HG02571 (cell line): ENCODE measurements around the gene OR10Z1.

Source experiments
- ATAC-seq: cut with Tn5 transposase; IDR thresholded peaks from one replicate; pipeline ENCODE4 v1.9.1; 2021; ENCODE audit warnings: mild to moderate bottlenecking, moderate library complexity; ENCODE audit not compliant: unreplicated experiment

Gene OR10Z1

DNA sequence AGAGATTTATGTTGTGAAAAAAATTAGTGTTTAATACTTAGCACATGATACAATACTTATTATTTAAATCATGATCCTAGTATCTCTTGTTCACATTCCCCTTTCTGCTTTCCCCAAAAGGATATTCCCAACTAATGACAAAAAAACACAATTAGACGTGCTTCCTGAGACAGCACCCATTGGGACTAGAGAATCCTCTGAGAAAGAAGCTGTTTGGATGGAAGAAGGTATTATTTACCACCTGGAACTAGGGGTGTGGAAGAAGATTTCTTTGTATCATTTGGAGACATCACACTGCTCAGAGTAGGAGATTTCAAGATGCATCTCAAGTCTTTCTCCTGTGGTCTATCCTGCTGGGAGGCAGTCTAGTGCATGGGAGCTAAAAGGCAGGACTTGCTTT is at the start of gene OR10Z1:
TSS of gene OR10Z1 (plus strand) at position 301 of the 400 bp plus-strand sequence. CDS start 1,171 bp downstream, outside the sequence.
- ATAC-seq = no peak

- ATAC-seq = no peak
Measured at GRCh38 chr1:158559696-158560095, 45.4 kb upstream of the OR10Z1 start.

DNA sequence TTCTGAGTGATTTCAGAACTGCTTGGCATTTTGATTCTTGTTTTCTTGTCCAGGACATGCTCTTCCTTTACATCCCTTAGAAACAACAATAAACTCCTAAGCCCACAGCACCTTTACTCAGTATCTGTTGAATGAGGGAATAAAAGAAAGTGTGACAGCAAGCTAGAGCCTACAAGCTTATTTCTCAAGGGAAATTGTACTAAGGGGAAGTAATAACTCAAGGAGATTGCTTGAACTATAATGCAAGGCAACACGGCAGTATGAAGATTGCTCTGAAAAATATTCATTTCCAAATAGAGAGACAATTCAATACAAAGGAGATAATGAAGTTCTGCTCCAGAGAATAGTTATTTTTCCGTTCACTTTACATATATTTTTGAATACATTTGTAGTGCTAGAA is 41.2 kb upstream of the OR10Z1 start:
- no peak for ATAC-seq

- ATAC-seq = no peak
Measured at GRCh38 chr1:158564608-158565007, 40.5 kb upstream of the OR10Z1 start.

- no peak for ATAC-seq
Measured at GRCh38 chr1:158570480-158570879, 34.6 kb upstream of the OR10Z1 start, which contains the start of gene OR6P1. OR6P1 (minus strand) TSS chr1:158570580; CDS start chr1:158563604, 6,976 bp downstream.

DNA sequence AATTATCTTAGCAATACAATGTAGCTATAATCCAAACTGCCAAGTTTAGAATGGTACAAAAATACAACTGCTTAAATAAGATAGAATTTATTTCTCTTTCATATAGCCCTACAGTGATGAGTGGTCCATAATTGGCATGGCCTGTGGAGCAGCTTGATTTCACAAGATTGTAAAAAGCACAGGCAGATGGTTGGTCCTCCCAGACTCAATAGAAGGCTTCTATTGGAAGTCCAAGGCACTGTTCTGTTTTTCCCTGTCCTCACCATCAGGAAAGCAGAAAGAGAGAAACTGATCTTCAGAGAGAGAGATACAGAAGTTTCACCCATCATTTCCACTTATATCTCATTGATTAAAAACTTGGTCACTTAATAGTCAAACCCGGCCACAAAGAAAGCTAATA is 32.8 kb upstream of the OR10Z1 start:
- no peak for ATAC-seq

- ATAC-seq = no peak
Measured at GRCh38 chr1:158577561-158577960, 27.5 kb upstream of the OR10Z1 start.

GRCh38 chr1:158579733-158580132 is 25.3 kb upstream of the OR10Z1 start, which contains the start of gene OR10X1:
OR10X1 (minus strand) TSS chr1:158579899; CDS start chr1:158579899, 0 bp downstream.
- no peak for ATAC-seq

GRCh38 chr1:158583962-158584361 is 21.1 kb upstream of the OR10Z1 start:
- ATAC-seq = no peak

DNA sequence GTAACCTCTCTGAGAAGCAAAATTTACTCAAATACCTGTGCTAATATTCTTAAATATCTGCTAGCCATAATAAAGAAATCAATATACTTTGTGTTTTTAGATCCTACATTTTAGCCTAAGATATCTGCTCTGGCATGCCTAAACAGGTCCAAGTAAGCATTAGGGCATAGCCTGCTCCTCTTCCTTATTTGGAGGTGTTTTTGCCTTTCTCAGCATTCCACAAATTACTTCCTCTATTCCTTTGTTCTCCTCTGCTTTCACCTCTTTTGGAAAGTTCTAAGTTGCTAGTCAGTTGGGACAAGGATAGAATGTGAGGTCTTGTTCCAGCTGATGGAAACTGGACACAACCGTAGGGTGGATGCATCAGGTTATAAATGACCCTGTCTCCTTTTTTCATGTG is 18.1 kb upstream of the OR10Z1 start:
- ATAC-seq = no peak

- ATAC-seq = no peak
Measured at GRCh38 chr1:158600735-158601134, 4.3 kb upstream of the OR10Z1 start.

DNA sequence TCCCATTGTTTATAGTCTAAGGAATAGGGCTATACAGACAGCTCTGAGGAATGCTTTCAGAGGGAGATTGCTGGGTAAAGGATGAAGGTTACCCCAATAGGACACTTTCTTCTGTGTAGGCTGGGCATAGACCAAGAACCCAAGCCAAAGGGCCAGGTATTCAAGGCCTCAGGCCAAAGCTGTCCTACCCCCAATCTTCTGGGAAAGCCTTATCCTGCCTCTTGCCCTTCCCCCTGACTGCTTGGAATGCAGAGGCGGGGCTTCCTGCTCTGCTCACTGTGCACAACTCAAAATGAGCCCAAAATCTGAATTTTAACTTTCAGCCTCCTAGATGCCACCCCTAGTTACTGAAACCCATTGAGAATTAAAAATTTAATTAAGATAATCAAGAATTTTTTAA is 2.2 kb downstream of the OR10Z1 start:
- no peak for ATAC-seq

- no peak for ATAC-seq
Measured at GRCh38 chr1:158611916-158612315, 6.8 kb downstream of the OR10Z1 start.

DNA sequence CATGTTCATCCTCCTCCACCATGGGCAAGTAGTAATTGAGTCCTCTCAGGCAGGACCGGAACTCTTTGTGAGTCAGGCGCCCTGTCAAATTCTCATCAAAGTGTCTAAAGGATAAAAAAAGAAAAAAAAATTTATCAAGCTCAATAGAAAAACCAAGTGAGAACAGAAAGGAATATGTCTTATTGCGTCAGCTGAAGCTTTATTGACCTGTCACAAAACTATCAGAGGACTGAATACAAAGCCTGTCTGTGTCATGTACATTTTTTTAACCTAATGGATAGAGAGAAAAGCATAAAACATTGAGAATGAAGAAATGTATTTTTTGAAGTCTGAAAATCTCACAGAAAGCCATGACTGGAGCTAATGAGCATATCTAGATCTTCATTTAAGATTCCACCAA is 8.7 kb downstream of the OR10Z1 start:
- no peak for ATAC-seq

DNA sequence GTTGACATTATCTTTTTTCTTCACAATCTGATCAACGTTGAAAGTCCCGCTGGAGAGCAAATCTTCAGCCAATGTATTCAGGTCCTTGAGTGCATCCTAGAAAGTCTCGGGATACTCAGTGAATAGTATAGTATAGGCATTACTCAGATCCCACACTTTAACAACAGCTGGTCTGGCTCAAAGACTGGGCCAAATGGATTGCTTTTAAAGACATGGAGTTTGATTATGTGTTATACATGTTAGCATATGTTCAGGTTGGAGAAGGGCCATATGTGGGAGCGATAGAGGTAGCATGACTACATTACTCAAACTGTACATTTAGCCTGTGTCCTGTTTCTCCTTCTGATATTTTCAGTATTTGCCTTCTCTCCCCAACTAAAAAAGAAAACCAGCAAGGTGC is 33.1 kb downstream of the OR10Z1 start:
- ATAC-seq = no peak

GRCh38 chr1:158638904-158639303 is 33.8 kb downstream of the OR10Z1 start:
- ATAC-seq = no peak

GRCh38 chr1:158644449-158644848 is 39.4 kb downstream of the OR10Z1 start:
- ATAC-seq = no peak

DNA sequence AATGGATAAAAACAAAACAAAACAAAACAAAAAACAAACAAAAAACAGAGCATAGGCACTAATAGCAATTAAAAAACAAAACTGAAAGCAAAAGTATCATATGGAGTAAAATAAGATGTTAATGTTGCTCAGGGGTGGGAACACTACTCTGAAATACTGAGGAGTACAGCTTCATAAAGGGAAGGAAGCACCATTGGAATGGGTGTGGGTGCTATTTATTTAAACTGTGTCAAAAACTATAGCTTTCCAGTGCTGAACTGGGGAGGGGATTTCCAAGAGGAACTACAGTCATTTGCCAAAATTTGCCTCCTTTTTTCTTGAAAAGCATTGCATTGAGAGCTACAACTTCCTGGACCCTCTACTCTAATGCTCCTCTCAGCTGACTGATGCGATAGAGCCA is 41.4 kb downstream of the OR10Z1 start:
- no peak for ATAC-seq

- no peak for ATAC-seq
Measured at GRCh38 chr1:158649052-158649451, 44.0 kb downstream of the OR10Z1 start.

- no peak for ATAC-seq
Measured at GRCh38 chr1:158652721-158653334, 47.8 kb downstream of the OR10Z1 start.

- ATAC-seq = no peak
Measured at GRCh38 chr1:158654086-158654485, 49.0 kb downstream of the OR10Z1 start.

DNA sequence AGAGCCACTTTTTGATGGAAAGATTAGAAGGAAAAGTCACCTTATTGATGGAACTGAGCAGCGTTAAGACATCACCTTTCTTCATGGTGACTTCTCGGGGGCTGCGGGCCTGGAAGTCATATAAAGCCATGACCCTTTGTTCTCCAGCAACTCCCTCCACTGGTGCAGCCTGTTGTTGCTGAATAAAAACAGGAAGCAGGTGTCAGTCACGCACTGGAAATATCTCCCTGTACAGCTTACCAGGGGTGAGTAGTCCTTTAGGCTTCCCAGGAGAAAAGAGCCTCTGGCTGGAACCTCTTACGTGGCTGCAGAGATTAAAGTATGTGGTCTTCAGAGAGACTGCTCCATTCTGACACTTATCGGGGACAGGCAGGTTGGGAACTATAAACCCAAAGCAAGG is 49.5 kb downstream of the OR10Z1 start:
- ATAC-seq = no peak
